PFSK-1 (cell line): Measurements from ENCODE around the gene MLST8.

ENCODE experiments used
- FOXP2 ChIP-seq: optimal IDR thresholded peaks from 2 replicates; pipeline ENCODE3; 2011; ENCODE audit warnings: borderline replicate concordance, control low read depth, inconsistent platforms; ENCODE audit not compliant: insufficient read depth; ENCODE audit errors: extremely low read length, extremely low read depth
- POLR2AphosphoS5 ChIP-seq: IDR thresholded peaks from 2 replicates; pipeline ENCODE4 v1.6.1; 2012; ENCODE audit warnings: low read depth, mild to moderate bottlenecking, control low read depth, low read length, moderate library complexity
- REST ChIP-seq, 2 experiments: IDR thresholded peaks; 2 replicates each; pipeline versions ENCODE4 v1.6.1 to v1.8.0; 2011 to 2012; ENCODE audit warnings: low read depth in 2 of 2, low read length in 2 of 2, control low read depth in 1 of 2, inconsistent platforms in 1 of 2, mild to moderate bottlenecking in 1 of 2, moderate library complexity in 1 of 2; ENCODE audit not compliant: insufficient read depth in 1 of 2
- SIN3A ChIP-seq: IDR thresholded peaks from 2 replicates; pipeline ENCODE4 v1.6.1; 2012; ENCODE audit warnings: mild to moderate bottlenecking, low read length, moderate library complexity, borderline replicate concordance; ENCODE audit not compliant: insufficient read depth
- TAF1 ChIP-seq: IDR thresholded peaks from 2 replicates; pipeline ENCODE4 v1.6.1; 2012; ENCODE audit warnings: low read length, control low read depth, borderline replicate concordance; ENCODE audit not compliant: insufficient read depth

Gene MLST8

GRCh38 chr16:2186505-2186904 lies 18.7 kb upstream of the MLST8 start:
- no peak for TF ChIP-seq TAF1
- no peak for TF ChIP-seq SIN3A
- TF ChIP-seq POLR2AphosphoS5, result no peak

- TF ChIP-seq REST (IDR thresholded peaks at IDR 0.05; ENCODE audit: insufficient read depth in 1 of 2, low read depth in 2 of 2, low read length in 2 of 2), result no peak
- no peak for TF ChIP-seq TAF1
- no peak for TF ChIP-seq POLR2AphosphoS5
- TF ChIP-seq SIN3A, result no peak
- TF ChIP-seq FOXP2, result no peak
Measured at GRCh38 chr16:2187212-2187611, 18.0 kb upstream of the MLST8 start.

- TF ChIP-seq TAF1 (no peak), FOXP2 (no peak), SIN3A (no peak), REST (IDR thresholded peaks at IDR 0.05; ENCODE audit: insufficient read depth in 1 of 2, low read depth in 2 of 2, low read length in 2 of 2) (no peak), POLR2AphosphoS5 (no peak)
Measured at GRCh38 chr16:2188395-2188794, 16.9 kb upstream of the MLST8 start.

GRCh38 chr16:2189252-2189893 lies 15.9 kb upstream of the MLST8 start:
- TF ChIP-seq SIN3A (no peak), POLR2AphosphoS5 (no peak), FOXP2 (no peak), REST (IDR thresholded peaks at IDR 0.05; ENCODE audit: insufficient read depth in 1 of 2, low read depth in 2 of 2, low read length in 2 of 2) (no peak), TAF1 (no peak)

GRCh38 chr16:2190002-2190658 lies 15.1 kb upstream of the MLST8 start:
- TF ChIP-seq TAF1 (no peak), REST (IDR thresholded peaks at IDR 0.05; ENCODE audit: insufficient read depth in 1 of 2, low read depth in 2 of 2, low read length in 2 of 2) (no peak), POLR2AphosphoS5 (no peak), SIN3A (no peak), FOXP2 (no peak)
